Measurements from ENCODE around the gene EML1. TPM values are rescaled to one million over a fixed set of nuclear protein-coding genes. Genes with fewer than 3 reads are reported as not detected.

Gene EML1
- total RNA-seq, 2 experiments from 2014 or later = 0.59 TPM; not detected in 1

- Histone ChIP-seq H3K36me3 (ENCODE audit: insufficient read depth, low read length) (no peaks in the 10 kb centered on the region), H3K4me1 (ENCODE audit: insufficient read depth, low read length) (no peaks in the 10 kb centered on the region), H3K4me3 (ENCODE audit: low read length) (no peak overlapping the region), H3K27me3 (ENCODE audit: control insufficient read depth in 1 of 2, insufficient read depth in 2 of 2, low read length in 2 of 2) (peaks cover 0 to 4% of the 10 kb centered on the region in 2 experiments), H3K27ac (ENCODE audit: low read depth in 1 of 2, low read length in 2 of 2) (no peak overlapping the region), H3K9me3 (ENCODE audit: control insufficient read depth in 1 of 2, insufficient read depth in 1 of 2, low read length in 2 of 2) (no peaks in the 10 kb centered on the region)
- H3K4me3 Mint-ChIP-seq = no peak overlapping the region
- H3K27ac Mint-ChIP-seq = no peak overlapping the region
- no peaks in the 10 kb centered on the region for H3K4me1 Mint-ChIP-seq (ENCODE audit: low read depth)
- no peaks in the 10 kb centered on the region for H3K9me3 Mint-ChIP-seq
- no peak for DNase-seq
- ATAC-seq (ENCODE audit: poor library complexity) = no peak
- H3K27me3 Mint-ChIP-seq = peaks cover 16% of the 10 kb centered on the region
- ChIA-PET CTCF (no interaction called here), POLR2A (no interaction called here)
- no peaks in the 10 kb centered on the region for H3K36me3 Mint-ChIP-seq (ENCODE audit: low read depth)
- intact Hi-C loops (cut with DNase I, micrococcal nuclease) = no loop called here
- TF ChIP-seq, protein P1, sequence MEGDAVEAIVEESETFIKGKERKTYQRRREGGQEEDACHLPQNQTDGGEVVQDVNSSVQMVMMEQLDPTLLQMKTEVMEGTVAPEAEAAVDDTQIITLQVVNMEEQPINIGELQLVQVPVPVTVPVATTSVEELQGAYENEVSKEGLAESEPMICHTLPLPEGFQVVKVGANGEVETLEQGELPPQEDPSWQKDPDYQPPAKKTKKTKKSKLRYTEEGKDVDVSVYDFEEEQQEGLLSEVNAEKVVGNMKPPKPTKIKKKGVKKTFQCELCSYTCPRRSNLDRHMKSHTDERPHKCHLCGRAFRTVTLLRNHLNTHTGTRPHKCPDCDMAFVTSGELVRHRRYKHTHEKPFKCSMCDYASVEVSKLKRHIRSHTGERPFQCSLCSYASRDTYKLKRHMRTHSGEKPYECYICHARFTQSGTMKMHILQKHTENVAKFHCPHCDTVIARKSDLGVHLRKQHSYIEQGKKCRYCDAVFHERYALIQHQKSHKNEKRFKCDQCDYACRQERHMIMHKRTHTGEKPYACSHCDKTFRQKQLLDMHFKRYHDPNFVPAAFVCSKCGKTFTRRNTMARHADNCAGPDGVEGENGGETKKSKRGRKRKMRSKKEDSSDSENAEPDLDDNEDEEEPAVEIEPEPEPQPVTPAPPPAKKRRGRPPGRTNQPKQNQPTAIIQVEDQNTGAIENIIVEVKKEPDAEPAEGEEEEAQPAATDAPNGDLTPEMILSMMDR (IDR thresholded peaks at IDR 0.05) = no peak
These were observed 99.2 kb downstream of the EML1 start for GRCh38 chr14:99892406-99892805.

DNA sequence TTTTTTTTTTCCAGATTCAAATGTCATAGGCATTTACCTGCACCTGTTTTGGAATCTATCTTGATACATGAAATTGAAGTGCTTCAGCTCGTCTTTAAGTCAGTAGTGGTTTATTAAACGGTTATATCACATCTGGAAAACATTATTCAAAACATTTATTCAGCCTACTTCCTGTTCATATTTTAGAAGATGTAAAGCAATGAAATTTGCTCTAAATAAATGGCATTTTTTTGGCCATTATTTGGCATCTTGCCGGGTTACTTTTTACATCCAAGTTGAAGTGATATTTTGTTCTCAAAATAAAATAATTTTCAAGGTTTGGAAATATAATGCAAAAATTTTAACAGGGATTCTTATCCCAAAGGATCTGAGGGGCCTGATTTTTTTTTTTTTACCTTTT lies 103.1 kb downstream of the EML1 start:
- no peaks in the 10 kb centered on the region for H3K4me1 ChIP-seq (ENCODE audit: insufficient read depth, low read length)
- CTCF ChIA-PET = no interaction called here

DNA sequence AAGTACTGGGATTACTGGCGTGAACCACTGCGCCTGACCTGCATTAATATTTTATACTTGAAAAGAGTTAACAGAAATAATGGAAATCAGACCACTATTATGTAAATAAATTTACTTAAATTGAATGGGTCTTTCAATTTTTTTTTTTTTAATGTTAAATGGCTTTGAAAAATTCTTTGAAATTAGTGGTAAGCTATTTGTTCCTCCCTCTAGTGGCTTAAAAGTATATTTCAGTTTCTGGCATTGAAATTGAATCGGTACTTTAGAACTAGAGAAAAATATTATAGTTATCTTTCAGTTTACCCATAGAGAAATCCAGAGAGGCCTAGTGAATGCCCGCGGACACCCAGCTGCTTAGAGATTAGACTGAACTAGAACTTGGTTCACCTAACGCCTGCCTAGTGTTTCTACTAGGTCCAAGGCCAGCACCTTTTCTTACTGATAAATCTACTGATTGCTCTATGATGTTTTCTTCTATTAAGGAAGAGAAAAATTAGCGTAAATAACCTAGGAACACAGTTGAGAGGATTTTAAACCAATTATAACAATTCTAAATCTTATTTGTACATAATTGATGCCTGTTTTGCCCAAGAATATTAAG lies 106.5 kb downstream of the EML1 start:
- Mint-ChIP-seq H3K4me1 (ENCODE audit: low read depth) (no peaks in the 10 kb centered on the region), H3K9me3 (peaks cover 3% of the 10 kb centered on the region), H3K27ac (no peak overlapping the region), H3K27me3 (peaks cover 19% of the 10 kb centered on the region), H3K36me3 (ENCODE audit: low read depth) (no peaks in the 10 kb centered on the region), H3K4me3 (no peak overlapping the region)
- Histone ChIP-seq H3K27ac (ENCODE audit: low read depth in 1 of 2, low read length in 2 of 2) (no peak overlapping the region), H3K4me1 (ENCODE audit: insufficient read depth, low read length) (no peaks in the 10 kb centered on the region), H3K36me3 (ENCODE audit: insufficient read depth, low read length) (no peaks in the 10 kb centered on the region), H3K27me3 (ENCODE audit: control insufficient read depth in 1 of 2, insufficient read depth in 2 of 2, low read length in 2 of 2) (peaks cover 0 to 5% of the 10 kb centered on the region in 2 experiments), H3K9me3 (ENCODE audit: control insufficient read depth in 1 of 2, insufficient read depth in 1 of 2, low read length in 2 of 2) (no peaks in the 10 kb centered on the region), H3K4me3 (ENCODE audit: low read length) (no peak overlapping the region)
- DNase-seq (peak in 2 of 14 experiments; percentile 9 to 11), ATAC-seq (ENCODE audit: poor library complexity) (no peak)
- intact Hi-C loops (cut with DNase I, micrococcal nuclease) = no loop called here
- ChIA-PET CTCF (interaction anchor here (0.8 to 2.0 kb wide), 4 partner anchors 15 to 293 kb away, joined by 3 to 5 read pairs (median 4); no protein-coding TSS in a partner anchor), POLR2A (no interaction called here)
- TF ChIP-seq, protein P1 (IDR thresholded peaks at IDR 0.05) = peak; percentile 59

More for the DNA sequence above, 103.1 kb downstream of the EML1 start:
- Histone ChIP-seq H3K9me3 (ENCODE audit: control insufficient read depth in 1 of 2, insufficient read depth in 1 of 2, low read length in 2 of 2) (no peaks in the 10 kb centered on the region), H3K36me3 (ENCODE audit: insufficient read depth, low read length) (no peaks in the 10 kb centered on the region), H3K27ac (ENCODE audit: low read depth in 1 of 2, low read length in 2 of 2) (no peak overlapping the region), H3K4me3 (ENCODE audit: low read length) (no peak overlapping the region), H3K27me3 (ENCODE audit: control insufficient read depth in 1 of 2, insufficient read depth in 2 of 2, low read length in 2 of 2) (no peaks in the 10 kb centered on the region)
- no peak overlapping the region for H3K27ac Mint-ChIP-seq
- H3K27me3 Mint-ChIP-seq = peaks cover 32% of the 10 kb centered on the region
- no peaks in the 10 kb centered on the region for H3K4me1 Mint-ChIP-seq (ENCODE audit: low read depth)
- TF ChIP-seq, protein P1 (IDR thresholded peaks at IDR 0.05) = no peak
- POLR2A ChIA-PET = no interaction called here
- intact Hi-C loops (cut with DNase I, micrococcal nuclease) = no loop called here
- ATAC-seq (ENCODE audit: poor library complexity) (no peak), DNase-seq (no peak)
- H3K4me3 Mint-ChIP-seq = no peak overlapping the region
- H3K9me3 Mint-ChIP-seq = no peaks in the 10 kb centered on the region
- no peaks in the 10 kb centered on the region for H3K36me3 Mint-ChIP-seq (ENCODE audit: low read depth)

Measured in CD4-positive, alpha-beta T cell (primary cell).